CD4-positive, CD25-positive, alpha-beta regulatory T cell (primary cell): ENCODE data around the gene TTC28. TPM values are rescaled to one million over a fixed set of nuclear protein-coding genes. Genes with fewer than 3 reads are reported as not detected.

ENCODE experiments used
- ATAC-seq, 2 donors: fragments of 150-1000 bp; cut with Tn5 transposase; one replicate each; pipeline ENCODE4 v1.10.0; 2021; ENCODE audit warnings: low read depth in 2 of 2, moderate number of reproducible peaks in 2 of 2, moderate library complexity in 1 of 2
- DNase-seq, 3 donors: peaks; one replicate each; pipeline versions ENCODE4 v3.0.0 to v3.0.0-alpha.2; 2012 to 2022; ENCODE audit warnings: mixed read lengths in 1 of 3
- H3K27ac ChIP-seq: one replicate; pipeline ENCODE4 v1.7.0; 2013; ENCODE audit warnings: mild to moderate bottlenecking, low read length; ENCODE audit not compliant: insufficient read depth, poor library complexity, severe bottlenecking
- H3K27me3 ChIP-seq: one replicate; pipeline ENCODE4 v1.7.0; 2013; ENCODE audit warnings: low read length; ENCODE audit not compliant: control insufficient read depth, insufficient read depth
- H3K36me3 ChIP-seq: one replicate; pipeline ENCODE4 v1.7.0; 2013; ENCODE audit warnings: mild to moderate bottlenecking, low read length, moderate library complexity; ENCODE audit not compliant: control insufficient read depth, insufficient read depth
- H3K4me1 ChIP-seq: 2 replicates; pipeline ENCODE4 v1.7.0; 2013; ENCODE audit warnings: mild to moderate bottlenecking, low read length; ENCODE audit not compliant: insufficient read depth, control insufficient read depth, poor library complexity, severe bottlenecking
- H3K4me3 ChIP-seq: one replicate; pipeline ENCODE4 v1.7.0; 2013; ENCODE audit warnings: low read depth, mild to moderate bottlenecking, low read length, moderate library complexity
- H3K9me3 ChIP-seq, 2 experiments: 1 replicate in 1 of 2; 2 replicates in 1 of 2; pipeline ENCODE4 v1.7.0; 2013; ENCODE audit warnings: low read length in 2 of 2, mild to moderate bottlenecking in 1 of 2, moderate library complexity in 1 of 2; ENCODE audit not compliant: control insufficient read depth in 2 of 2
- H3K27ac Mint-ChIP-seq, 3 donors: one replicate each; pipeline ENCODE4 v1.8.0; 2020 to 2022; ENCODE audit warnings: mild to moderate bottlenecking in 3 of 3, mixed read lengths in 3 of 3, moderate library complexity in 2 of 3
- H3K27me3 Mint-ChIP-seq: one replicate; pipeline ENCODE4 v1.8.0; 2022; ENCODE audit warnings: mild to moderate bottlenecking, mixed read lengths
- H3K36me3 Mint-ChIP-seq: one replicate; pipeline ENCODE4 v1.8.0; 2020; ENCODE audit warnings: mixed read lengths
- H3K4me1 Mint-ChIP-seq, 4 donors: one replicate each; pipeline ENCODE4 v1.8.0; 2020 to 2022; ENCODE audit warnings: mixed read lengths in 4 of 4, mild to moderate bottlenecking in 1 of 4
- H3K4me3 Mint-ChIP-seq, 4 donors: one replicate each; pipeline ENCODE4 v1.8.0; 2020 to 2022; ENCODE audit warnings: mild to moderate bottlenecking in 4 of 4, mixed read lengths in 4 of 4, moderate library complexity in 3 of 4
- H3K9me3 Mint-ChIP-seq, 7 donors: one replicate each; pipeline ENCODE4 v1.8.0; 2020 to 2022; ENCODE audit warnings: mixed read lengths in 7 of 7, mild to moderate bottlenecking in 3 of 7, moderate library complexity in 2 of 7
- polyA plus RNA-seq, 4 donors: library from polyadenylated mRNA; unstranded; fragments of 300-500 nt; fragmentation: Illumina TruSeq; gene quantifications; one replicate each; pipeline ENCODE4 v1.2.3, GENCODE V29; 2021
- total RNA-seq: library from RNA; stranded (reverse); gene quantifications from one replicate; pipeline ENCODE4 v1.2.3, GENCODE V29; 2022

The TTC28 gene
- total and polyA plus RNA-seq, 5 donors from 2014 or later: 0.02 to 2.7 (median 0.28) TPM; not detected in 1

DNA sequence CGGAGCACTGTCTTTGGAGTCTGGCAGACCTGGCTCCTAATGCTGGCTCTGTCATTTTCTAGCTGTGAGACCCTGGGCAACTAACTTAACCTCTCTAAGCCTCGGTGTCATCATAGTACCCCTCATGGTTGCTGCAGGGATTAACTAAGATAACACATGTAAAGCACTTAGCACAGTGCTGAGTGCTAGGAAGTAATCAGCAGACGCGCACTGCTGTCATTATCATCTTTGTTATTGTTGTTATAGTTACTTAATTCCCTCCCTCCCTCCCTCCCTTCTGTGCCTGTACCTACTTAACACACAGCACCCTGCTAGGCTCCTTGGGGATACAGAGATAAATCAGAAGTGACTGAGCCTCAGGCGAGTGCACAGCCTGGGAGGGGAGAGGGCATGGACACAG, 655.9 kb downstream of the TTC28 start:
- Mint-ChIP-seq H3K4me3 (no peak overlapping the region), H3K27ac (no peak overlapping the region)
- ATAC-seq: no peak

GRCh38 chr22:28023036-28023435, 656.6 kb downstream of the TTC28 start:
- Mint-ChIP-seq H3K4me3 (no peak overlapping the region), H3K27ac (no peak overlapping the region), H3K27me3 (peaks cover 5% of the 10 kb centered on the region), H3K9me3 (no peaks in the 10 kb centered on the region), H3K36me3 (no peaks in the 10 kb centered on the region), H3K4me1 (peaks cover 0 to 3% (median 0%) of the 10 kb centered on the region in 4 donors)
- H3K36me3 ChIP-seq: no peaks in the 10 kb centered on the region
- H3K27ac ChIP-seq: no peak overlapping the region
- ATAC-seq (no peak), DNase-seq (no peak)
- H3K9me3 ChIP-seq: no peaks in the 10 kb centered on the region
- no peaks in the 10 kb centered on the region for H3K4me1 ChIP-seq
- H3K27me3 ChIP-seq: no peaks in the 10 kb centered on the region
- H3K4me3 ChIP-seq: no peak overlapping the region

More for the DNA sequence above, 655.9 kb downstream of the TTC28 start:
- H3K36me3 Mint-ChIP-seq: no peaks in the 10 kb centered on the region
- H3K36me3 ChIP-seq: no peaks in the 10 kb centered on the region
- no peak overlapping the region for H3K4me3 ChIP-seq
- no peak overlapping the region for H3K27ac ChIP-seq
- H3K27me3 ChIP-seq: no peaks in the 10 kb centered on the region
- H3K9me3 Mint-ChIP-seq: no peaks in the 10 kb centered on the region
- peaks cover 5% of the 10 kb centered on the region for H3K27me3 Mint-ChIP-seq
- no peaks in the 10 kb centered on the region for H3K9me3 ChIP-seq
- no peak for DNase-seq
- H3K4me1 ChIP-seq: no peaks in the 10 kb centered on the region
- peaks cover 0 to 3% (median 0%) of the 10 kb centered on the region in 4 donors for H3K4me1 Mint-ChIP-seq

GRCh38 chr22:28021998-28022660, 657.5 kb downstream of the TTC28 start:
- H3K4me1 ChIP-seq: no peaks in the 10 kb centered on the region
- H3K4me1 Mint-ChIP-seq: peaks cover 0 to 3% (median 0%) of the 10 kb centered on the region in 4 donors
- H3K27ac ChIP-seq: no peak overlapping the region
- no peaks in the 10 kb centered on the region for H3K27me3 ChIP-seq
- no peaks in the 10 kb centered on the region for H3K9me3 Mint-ChIP-seq
- DNase-seq: no peak
- peaks cover 5% of the 10 kb centered on the region for H3K27me3 Mint-ChIP-seq
- H3K4me3 Mint-ChIP-seq: no peak overlapping the region
- H3K27ac Mint-ChIP-seq: no peak overlapping the region
- no peak for ATAC-seq
- H3K36me3 Mint-ChIP-seq: no peaks in the 10 kb centered on the region
- H3K36me3 ChIP-seq: no peaks in the 10 kb centered on the region
- H3K4me3 ChIP-seq: no peak overlapping the region
- H3K9me3 ChIP-seq: no peaks in the 10 kb centered on the region

- no peaks in the 10 kb centered on the region for H3K36me3 Mint-ChIP-seq
- H3K4me3 Mint-ChIP-seq: no peak overlapping the region
- peaks cover 5% of the 10 kb centered on the region for H3K27me3 Mint-ChIP-seq
- Histone ChIP-seq H3K4me1 (no peaks in the 10 kb centered on the region), H3K27ac (no peak overlapping the region), H3K9me3 (no peaks in the 10 kb centered on the region), H3K27me3 (no peaks in the 10 kb centered on the region), H3K36me3 (no peaks in the 10 kb centered on the region), H3K4me3 (no peak overlapping the region)
- ATAC-seq (no peak), DNase-seq (no peak)
- H3K9me3 Mint-ChIP-seq: no peaks in the 10 kb centered on the region
- H3K4me1 Mint-ChIP-seq: peaks cover 0 to 3% (median 0%) of the 10 kb centered on the region in 4 donors
- no peak overlapping the region for H3K27ac Mint-ChIP-seq
Observed at GRCh38 chr22:28021116-28021997, 658.3 kb downstream of the TTC28 start.

DNA sequence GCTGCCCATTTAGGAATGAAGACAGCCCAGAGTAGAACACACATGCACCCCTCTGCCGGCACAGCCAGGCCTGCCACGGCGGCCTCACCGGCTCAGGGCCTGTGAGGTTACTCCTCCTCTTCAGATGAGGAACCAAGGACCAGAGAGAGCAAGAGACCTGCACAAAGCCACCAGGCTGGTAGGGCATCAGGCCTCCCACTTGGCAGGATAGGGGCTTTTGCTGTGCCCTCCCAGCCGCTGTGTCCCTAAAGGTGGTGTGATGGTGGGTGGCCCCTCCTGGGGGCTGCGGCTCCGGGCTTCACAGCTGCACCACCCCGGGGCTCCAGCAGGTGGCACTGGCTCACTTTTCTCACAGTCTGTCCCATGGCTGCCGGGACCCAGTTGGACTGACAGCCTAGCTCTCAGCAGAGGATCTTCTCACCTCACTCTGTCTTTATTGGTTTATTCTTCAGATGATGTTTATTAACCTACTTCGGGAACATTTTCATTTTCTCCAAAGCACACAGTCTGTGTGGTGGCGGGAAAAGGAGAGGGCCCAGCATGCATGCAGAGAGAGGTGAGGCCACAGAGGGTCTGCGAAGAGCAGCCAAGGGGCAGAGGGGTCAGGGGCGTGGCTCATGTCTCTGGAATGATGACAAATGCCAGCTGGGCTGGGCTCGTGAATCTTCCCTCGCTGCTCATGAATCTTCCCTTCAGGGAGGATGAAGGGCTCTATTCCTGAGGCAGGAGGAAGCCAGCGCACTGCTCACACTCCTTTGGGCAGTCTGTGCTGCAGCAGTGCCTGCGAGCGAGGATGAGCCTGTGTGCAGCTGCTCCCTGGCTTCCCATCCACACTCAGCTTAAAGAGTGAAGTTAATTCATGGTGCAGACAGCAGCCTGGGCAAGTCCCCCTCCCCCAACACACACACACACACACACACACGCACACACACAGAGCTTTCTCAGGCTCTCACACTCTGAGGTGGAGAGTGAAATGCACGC, 659.5 kb downstream of the TTC28 start:
- peak; percentile 61 to 63 for ATAC-seq
- no peaks in the 10 kb centered on the region for H3K27me3 ChIP-seq

DNA sequence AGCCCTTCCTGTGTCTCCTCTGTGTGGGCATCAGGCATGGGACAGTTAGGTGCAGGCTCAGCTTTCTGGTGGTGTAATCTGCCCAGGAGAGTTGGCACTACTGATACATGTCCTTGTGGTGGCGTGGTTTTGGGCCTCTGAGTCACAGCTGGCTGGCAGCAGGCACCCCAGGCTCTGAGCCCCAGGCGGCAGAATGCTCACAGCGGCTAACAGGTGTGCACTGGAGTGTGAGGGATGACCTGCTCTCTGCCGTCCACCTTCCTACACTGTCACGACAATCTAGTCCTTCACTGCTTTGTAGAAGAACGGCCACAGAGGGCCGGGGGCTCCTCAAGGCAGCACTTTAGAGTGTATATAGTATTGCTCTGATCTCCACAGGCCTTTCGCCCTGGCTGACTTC, 660.3 kb downstream of the TTC28 start:
- no peak overlapping the region for H3K27ac Mint-ChIP-seq
- DNase-seq: no peak

More for the DNA sequence above, 659.5 kb downstream of the TTC28 start:
- Histone ChIP-seq H3K36me3 (no peaks in the 10 kb centered on the region), H3K4me3 (no peak overlapping the region), H3K4me1 (no peaks in the 10 kb centered on the region), H3K9me3 (no peaks in the 10 kb centered on the region), H3K27ac (no peak overlapping the region)
- no peak overlapping the region for H3K4me3 Mint-ChIP-seq
- H3K27me3 Mint-ChIP-seq: peaks cover 5% of the 10 kb centered on the region
- H3K4me1 Mint-ChIP-seq: peaks cover 0 to 3% (median 0%) of the 10 kb centered on the region in 4 donors
- DNase-seq: peak; percentile 18 to 51 (median 45)
- no peaks in the 10 kb centered on the region for H3K9me3 Mint-ChIP-seq
- H3K36me3 Mint-ChIP-seq: no peaks in the 10 kb centered on the region
- H3K27ac Mint-ChIP-seq: no peak overlapping the region

GRCh38 chr22:28018461-28018927, 661.1 kb downstream of the TTC28 start:
- no peaks in the 10 kb centered on the region for H3K27me3 Mint-ChIP-seq
- no peak overlapping the region for H3K27ac Mint-ChIP-seq
- H3K27me3 ChIP-seq: no peaks in the 10 kb centered on the region
- H3K9me3 Mint-ChIP-seq: no peaks in the 10 kb centered on the region
- no peaks in the 10 kb centered on the region for H3K9me3 ChIP-seq
- no peak for DNase-seq
- H3K27ac ChIP-seq: no peak overlapping the region
- peaks cover 0 to 3% (median 0%) of the 10 kb centered on the region in 4 donors for H3K4me1 Mint-ChIP-seq
- H3K36me3 Mint-ChIP-seq: no peaks in the 10 kb centered on the region
- no peak overlapping the region for H3K4me3 ChIP-seq
- no peak for ATAC-seq
- no peaks in the 10 kb centered on the region for H3K4me1 ChIP-seq
- no peaks in the 10 kb centered on the region for H3K36me3 ChIP-seq
- H3K4me3 Mint-ChIP-seq: no peak overlapping the region

More for the DNA sequence above, 660.3 kb downstream of the TTC28 start:
- no peaks in the 10 kb centered on the region for H3K9me3 ChIP-seq
- Mint-ChIP-seq H3K9me3 (no peaks in the 10 kb centered on the region), H3K36me3 (no peaks in the 10 kb centered on the region), H3K4me1 (peaks cover 0 to 3% (median 0%) of the 10 kb centered on the region in 4 donors), H3K27me3 (peaks cover 3% of the 10 kb centered on the region), H3K4me3 (no peak overlapping the region)
- no peak for ATAC-seq
- H3K27me3 ChIP-seq: no peaks in the 10 kb centered on the region
- no peaks in the 10 kb centered on the region for H3K36me3 ChIP-seq
- no peak overlapping the region for H3K27ac ChIP-seq
- H3K4me1 ChIP-seq: no peaks in the 10 kb centered on the region
- H3K4me3 ChIP-seq: no peak overlapping the region
